Neuronal stem cell (in vitro differentiated cells): ENCODE data around the gene ZNF18.

Experiments used
- DNase-seq: peaks from one replicate; pipeline ENCODE4 v3.0.0-alpha.2; 2013; ENCODE audit warnings: low spot score
- H2AFZ ChIP-seq: one replicate; pipeline ENCODE4 v1.6.1; 2013; ENCODE audit warnings: mild to moderate bottlenecking, low read length, inconsistent platforms
- H2AK5ac ChIP-seq: 2 replicates; pipeline ENCODE4 v1.6.1; 2013; ENCODE audit warnings: low read depth, mild to moderate bottlenecking, inconsistent platforms, low read length, moderate library complexity, mixed read lengths
- H2BK120ac ChIP-seq: 2 replicates; pipeline ENCODE4 v1.6.1; 2013; ENCODE audit warnings: low read depth, mild to moderate bottlenecking, inconsistent platforms, low read length, moderate library complexity, mixed read lengths
- H2BK12ac ChIP-seq: one replicate; pipeline ENCODE4 v1.6.1; 2013; ENCODE audit warnings: low read length, inconsistent platforms
- H2BK15ac ChIP-seq: 2 replicates; pipeline ENCODE4 v1.6.1; 2013; ENCODE audit warnings: mild to moderate bottlenecking, low read length, inconsistent platforms, mixed read lengths
- H2BK5ac ChIP-seq: one replicate; pipeline ENCODE4 v1.6.1; 2013; ENCODE audit warnings: inconsistent platforms, mild to moderate bottlenecking, low read length, moderate library complexity
- H3K14ac ChIP-seq: one replicate; pipeline ENCODE4 v1.6.1; 2013; ENCODE audit warnings: low read length, inconsistent platforms
- H3K18ac ChIP-seq: 2 replicates; pipeline ENCODE4 v1.6.1; 2013; ENCODE audit warnings: low read length, inconsistent platforms
- H3K23ac ChIP-seq: 2 replicates; pipeline ENCODE4 v1.6.1; 2013; ENCODE audit warnings: low read depth, mild to moderate bottlenecking, mixed read lengths, low read length, inconsistent platforms; ENCODE audit not compliant: poor library complexity
- H3K27ac ChIP-seq: replicated peaks from 3 replicates; pipeline ENCODE4 v1.5.1; 2013; ENCODE audit warnings: low read length, inconsistent platforms
- H3K27me3 ChIP-seq, 3 experiments: 2 replicates each; pipeline ENCODE4 v1.6.1; 2013; ENCODE audit warnings: low read length in 3 of 3, mild to moderate bottlenecking in 2 of 3, inconsistent platforms in 1 of 3, low read depth in 1 of 3, mixed read lengths in 1 of 3, moderate library complexity in 1 of 3; ENCODE audit not compliant: control insufficient read depth in 3 of 3, insufficient read depth in 3 of 3
- H3K36me3 ChIP-seq, 2 donors: replicated peaks in 1 of 2; 2 replicates each; pipeline ENCODE4 v1.6.1; 2013; ENCODE audit warnings: low read length in 2 of 2; ENCODE audit not compliant: control insufficient read depth in 2 of 2, insufficient read depth in 2 of 2
- H3K4ac ChIP-seq: 2 replicates; pipeline ENCODE4 v1.6.1; 2013; ENCODE audit warnings: inconsistent platforms, mild to moderate bottlenecking, low read length, moderate library complexity
- H3K4me1 ChIP-seq, 2 donors: 1 replicate in 1 of 2; 2 replicates in 1 of 2; pipeline ENCODE4 v1.6.1; 2013; ENCODE audit warnings: low read length in 2 of 2, low read depth in 1 of 2; ENCODE audit not compliant: control insufficient read depth in 2 of 2, insufficient read depth in 1 of 2
- H3K4me2 ChIP-seq: one replicate; pipeline ENCODE4 v1.6.1; 2013; ENCODE audit warnings: mild to moderate bottlenecking, low read length, inconsistent platforms; ENCODE audit not compliant: insufficient read depth, poor library complexity, severe bottlenecking
- H3K4me3 ChIP-seq, 2 donors: 2 replicates each; pipeline ENCODE4 v1.5.1; 2013; ENCODE audit warnings: low read length in 2 of 2, mild to moderate bottlenecking in 2 of 2, inconsistent platforms in 1 of 2, moderate library complexity in 1 of 2
- H3K79me1 ChIP-seq: one replicate; pipeline ENCODE4 v1.6.1; 2013; ENCODE audit warnings: low read depth, mild to moderate bottlenecking, inconsistent platforms, low read length, moderate library complexity
- H3K9ac ChIP-seq: one replicate; pipeline ENCODE4 v1.6.1; 2013; ENCODE audit warnings: mild to moderate bottlenecking, low read depth, low read length, inconsistent platforms; ENCODE audit not compliant: poor library complexity
- H3K9me3 ChIP-seq, 2 donors: replicated peaks in 1 of 2; 2 replicates each; pipeline versions ENCODE3 to v1.6.1; 2013; ENCODE audit warnings: low read length in 2 of 2, mild to moderate bottlenecking in 2 of 2, inconsistent platforms in 1 of 2, low read depth in 1 of 2, mixed read lengths in 1 of 2, moderate library complexity in 1 of 2; ENCODE audit not compliant: control insufficient read depth in 2 of 2, insufficient read depth in 1 of 2
- H4K8ac ChIP-seq: one replicate; pipeline ENCODE4 v1.6.1; 2013; ENCODE audit warnings: low read depth, mild to moderate bottlenecking, inconsistent platforms, low read length, moderate library complexity
- H4K91ac ChIP-seq: one replicate; pipeline ENCODE4 v1.6.1; 2013; ENCODE audit warnings: low read length, low read depth, mild to moderate bottlenecking, inconsistent platforms; ENCODE audit not compliant: poor library complexity
- WGBS, 2 donors: extraction: QIAGEN DNeasy Blood & Tissue Kit; methylation state at CpG; one replicate each; pipeline ENCODE4 v1.1.7; 2013; ENCODE audit warnings: missing lambda C conversion rate in 2 of 2, mixed read lengths in 1 of 2; ENCODE audit not compliant: insufficient read length in 2 of 2, insufficient replicate concordance in 1 of 2; ENCODE audit errors: extremely low coverage in 2 of 2; 5-methylcytosine and 5-hydroxymethylcytosine counted together

The ZNF18 gene

GRCh38 chr17:11997972-11998233 is 628 bp upstream of the ZNF18 start:
- Histone ChIP-seq H3K18ac (peak overlapping the region; percentile 99), H4K91ac (no peak overlapping the region), H3K14ac (peak overlapping the region; percentile 90), H3K27ac (peak overlapping the region; percentile 80), H3K23ac (peak overlapping the region; percentile 99), H3K36me3 (no peaks in the 10 kb centered on the region), H3K4me1 (peaks cover 0 to 5% of the 10 kb centered on the region in 2 donors), H2BK5ac (peak overlapping the region; percentile 16), H3K4me3 (peak overlapping the region; percentile 81 to 82), H2BK120ac (peak overlapping the region; percentile 95), H2BK15ac (peak overlapping the region; percentile 38), H2BK12ac (no peak overlapping the region), H2AK5ac (peak overlapping the region; percentile 47), H2AFZ (peak overlapping the region; percentile 97), H3K9me3 (no peaks in the 10 kb centered on the region), H3K9ac (peak overlapping the region; percentile 93), H4K8ac (peak overlapping the region; percentile 97), H3K79me1 (no peaks in the 10 kb centered on the region), H3K4ac (peak overlapping the region; percentile 67), H3K27me3 (no peaks in the 10 kb centered on the region), H3K4me2 (peak overlapping the region; percentile 81)
- WGBS, 2 donors = no CpG with 5 or more reads among the region's 4 CpGs
- no peak for DNase-seq

GRCh38 chr17:11996722-11997146 is 541 bp downstream of the ZNF18 start:
- Histone ChIP-seq H3K9ac (peak overlapping the region; percentile 7), H2AK5ac (no peak overlapping the region), H3K4ac (no peak overlapping the region), H3K27me3 (no peaks in the 10 kb centered on the region), H4K8ac (no peak overlapping the region), H3K4me3 (peak overlapping the region; percentile 82 to 95), H3K79me1 (no peaks in the 10 kb centered on the region), H3K36me3 (peaks cover 4 to 12% of the 10 kb centered on the region in 2 donors), H4K91ac (no peak overlapping the region), H3K4me1 (peaks cover 0 to 5% of the 10 kb centered on the region in 2 donors), H3K9me3 (no peaks in the 10 kb centered on the region), H3K27ac (peak overlapping the region; percentile 48), H3K18ac (no peak overlapping the region), H2BK5ac (peak overlapping the region; percentile 77), H3K4me2 (peak overlapping the region; percentile 93), H2BK15ac (no peak overlapping the region), H2BK12ac (no peak overlapping the region), H2AFZ (peak overlapping the region; percentile 97), H3K23ac (no peak overlapping the region), H2BK120ac (no peak overlapping the region), H3K14ac (no peak overlapping the region)
- no CpG with 5 or more reads among the region's 14 CpGs for WGBS, 2 donors
- DNase-seq = no peak

GRCh38 chr17:11991461-11991860 is 5.8 kb downstream of the ZNF18 start:
- Histone ChIP-seq H3K4me3 (no peak overlapping the region), H2AK5ac (no peak overlapping the region), H2BK5ac (no peak overlapping the region), H3K79me1 (no peaks in the 10 kb centered on the region), H3K27ac (no peak overlapping the region), H3K9ac (no peak overlapping the region), H3K4me2 (no peak overlapping the region), H3K14ac (no peak overlapping the region), H3K18ac (no peak overlapping the region), H2AFZ (no peak overlapping the region), H4K91ac (no peak overlapping the region), H2BK120ac (no peak overlapping the region), H3K36me3 (peaks cover 6 to 42% of the 10 kb centered on the region in 2 donors), H3K27me3 (no peaks in the 10 kb centered on the region), H3K4ac (no peak overlapping the region), H2BK12ac (no peak overlapping the region), H3K23ac (no peak overlapping the region), H4K8ac (no peak overlapping the region), H2BK15ac (no peak overlapping the region), H3K4me1 (no peaks in the 10 kb centered on the region), H3K9me3 (peaks cover 0 to 3% of the 10 kb centered on the region in 2 donors)
- no CpG with 5 or more reads among the region's 4 CpGs for WGBS, 2 donors
- no peak for DNase-seq

- no peak for DNase-seq
- WGBS, 2 donors = no CpG with 5 or more reads among the region's 7 CpGs
- H2AK5ac ChIP-seq = no peak overlapping the region
- H3K23ac ChIP-seq = no peak overlapping the region
- H3K4me2 ChIP-seq = no peak overlapping the region
- H4K8ac ChIP-seq = no peak overlapping the region
- no peak overlapping the region for H3K27ac ChIP-seq
- no peak overlapping the region for H2BK12ac ChIP-seq
- no peak overlapping the region for H3K14ac ChIP-seq
- H3K4ac ChIP-seq = no peak overlapping the region
- peaks cover 6 to 42% of the 10 kb centered on the region in 2 donors for H3K36me3 ChIP-seq
- peaks cover 0 to 3% of the 10 kb centered on the region in 2 donors for H3K9me3 ChIP-seq
- no peak overlapping the region for H2BK120ac ChIP-seq
- no peak overlapping the region for H3K9ac ChIP-seq
- H2BK15ac ChIP-seq = no peak overlapping the region
- no peak overlapping the region for H3K4me3 ChIP-seq
- H3K79me1 ChIP-seq = no peaks in the 10 kb centered on the region
- no peak overlapping the region for H2AFZ ChIP-seq
- no peak overlapping the region for H4K91ac ChIP-seq
- H3K27me3 ChIP-seq = no peaks in the 10 kb centered on the region
- no peak overlapping the region for H2BK5ac ChIP-seq
- no peaks in the 10 kb centered on the region for H3K4me1 ChIP-seq
- H3K18ac ChIP-seq = no peak overlapping the region
Measured at GRCh38 chr17:11990363-11990983, 6.8 kb downstream of the ZNF18 start.
